Tibial nerve (tissue), 4 donors: ENCODE results near the gene RLF.

Source experiments
- EP300 ChIP-seq, 2 donors: sonication (generic); formaldehyde crosslinking; IDR thresholded peaks; one replicate each; pipeline ENCODE4 v1.6.1; 2017; ENCODE audit warnings: antibody characterized with exemption in 2 of 2, mild to moderate bottlenecking in 1 of 2
- POLR2A ChIP-seq, 2 donors: fragments of 450-650 bp; IDR thresholded peaks; one replicate each; pipeline ENCODE4 v1.6.1; 2017; ENCODE audit warnings: antibody characterized with exemption in 2 of 2, mild to moderate bottlenecking in 2 of 2, moderate library complexity in 2 of 2
- TF ChIP-seq, protein P1 (sequence below), 5 experiments: fragments of 200-600 bp in 3 of 5; fragments of 450-650 bp in 2 of 5; sonication (generic) in 3 of 5; IDR thresholded peaks; one replicate each; pipeline ENCODE4 v1.5.1; 2016 to 2019; ENCODE audit warnings: antibody characterized with exemption in 5 of 5, mild to moderate bottlenecking in 3 of 5, moderate library complexity in 2 of 5

DNA sequence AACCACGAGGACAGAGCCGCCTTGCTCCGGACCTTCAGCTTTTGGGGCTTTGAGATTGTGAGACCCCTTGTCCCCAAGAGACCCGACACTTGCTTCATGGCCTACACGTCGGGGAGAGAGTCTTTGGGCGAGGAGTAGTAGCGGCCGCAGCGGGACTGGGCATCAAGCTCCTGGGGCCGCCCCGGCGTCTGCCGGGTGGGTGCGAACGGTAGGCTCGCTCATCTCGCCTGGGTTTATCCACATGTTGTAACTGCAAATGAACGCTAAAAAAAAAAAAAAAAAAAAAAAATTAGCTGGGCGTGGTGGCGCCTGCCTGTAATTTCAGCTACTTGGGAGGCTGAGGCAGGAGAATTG lies 27.9 kb upstream of the RLF start:
- TF ChIP-seq, protein P1, sequence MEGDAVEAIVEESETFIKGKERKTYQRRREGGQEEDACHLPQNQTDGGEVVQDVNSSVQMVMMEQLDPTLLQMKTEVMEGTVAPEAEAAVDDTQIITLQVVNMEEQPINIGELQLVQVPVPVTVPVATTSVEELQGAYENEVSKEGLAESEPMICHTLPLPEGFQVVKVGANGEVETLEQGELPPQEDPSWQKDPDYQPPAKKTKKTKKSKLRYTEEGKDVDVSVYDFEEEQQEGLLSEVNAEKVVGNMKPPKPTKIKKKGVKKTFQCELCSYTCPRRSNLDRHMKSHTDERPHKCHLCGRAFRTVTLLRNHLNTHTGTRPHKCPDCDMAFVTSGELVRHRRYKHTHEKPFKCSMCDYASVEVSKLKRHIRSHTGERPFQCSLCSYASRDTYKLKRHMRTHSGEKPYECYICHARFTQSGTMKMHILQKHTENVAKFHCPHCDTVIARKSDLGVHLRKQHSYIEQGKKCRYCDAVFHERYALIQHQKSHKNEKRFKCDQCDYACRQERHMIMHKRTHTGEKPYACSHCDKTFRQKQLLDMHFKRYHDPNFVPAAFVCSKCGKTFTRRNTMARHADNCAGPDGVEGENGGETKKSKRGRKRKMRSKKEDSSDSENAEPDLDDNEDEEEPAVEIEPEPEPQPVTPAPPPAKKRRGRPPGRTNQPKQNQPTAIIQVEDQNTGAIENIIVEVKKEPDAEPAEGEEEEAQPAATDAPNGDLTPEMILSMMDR (IDR thresholded peaks at IDR 0.05): no peak
- no peak for TF ChIP-seq POLR2A (IDR thresholded peaks at IDR 0.05)
- no peak for TF ChIP-seq EP300 (IDR thresholded peaks at IDR 0.05)
